CD14-positive monocyte (primary cell): ENCODE results near the gene PRR36. TPM values are rescaled to one million over a fixed set of nuclear protein-coding genes. Genes with fewer than 3 reads are reported as not detected.

Experiments used
- DNase-seq, 3 donors: peaks; one replicate each; pipeline ENCODE4 v3.0.0-alpha.2; 2011 to 2022
- H2AFZ ChIP-seq: 2 replicates; pipeline ENCODE4 v1.6.0; 2012; ENCODE audit warnings: mild to moderate bottlenecking, low read depth, low read length, inconsistent platforms; ENCODE audit not compliant: insufficient read depth, poor library complexity, severe bottlenecking
- H3K27ac ChIP-seq, 2 donors: 1 replicate in 1 of 2; 2 replicates in 1 of 2; pipeline ENCODE4 v1.5.1; 2012 to 2013; ENCODE audit warnings: low read length in 2 of 2, control low read depth in 1 of 2, inconsistent platforms in 1 of 2, low read depth in 1 of 2, mild to moderate bottlenecking in 1 of 2
- H3K27me3 ChIP-seq, 2 donors: one replicate each; pipeline versions ENCODE4 v1.6.0 to v1.6.1; 2011 to 2013; ENCODE audit warnings: low read length in 2 of 2; ENCODE audit not compliant: control insufficient read depth in 2 of 2, insufficient read depth in 2 of 2
- H3K36me3 ChIP-seq, 2 donors: replicated peaks in 1 of 2; 1 replicate in 1 of 2; 2 replicates in 1 of 2; pipeline versions ENCODE4 v1.5.1 to v1.6.1; 2012 to 2013; ENCODE audit warnings: low read length in 2 of 2, control low read depth in 1 of 2, inconsistent platforms in 1 of 2, mild to moderate bottlenecking in 1 of 2; ENCODE audit not compliant: insufficient read depth in 2 of 2, control insufficient read depth in 1 of 2
- H3K4me1 ChIP-seq, 2 donors: 1 replicate in 1 of 2; 2 replicates in 1 of 2; pipeline versions ENCODE4 v1.5.1 to v1.6.1; 2012 to 2013; ENCODE audit warnings: low read length in 2 of 2, control low read depth in 1 of 2, inconsistent platforms in 1 of 2, mild to moderate bottlenecking in 1 of 2, moderate library complexity in 1 of 2; ENCODE audit not compliant: insufficient read depth in 2 of 2, control insufficient read depth in 1 of 2
- H3K4me2 ChIP-seq: replicated peaks from 2 replicates; pipeline ENCODE3; 2012; ENCODE audit warnings: low read length, moderate library complexity, mild to moderate bottlenecking; ENCODE audit not compliant: poor library complexity, severe bottlenecking; ENCODE audit errors: extremely low read depth
- H3K4me3 ChIP-seq, 3 experiments: fragments of 200-600 bp in 1 of 3; sonication (generic) in 1 of 3; replicated peaks in 1 of 3; 1 replicate in 2 of 3; 2 replicates in 1 of 3; pipeline ENCODE4 v1.5.1; 2011 to 2013; ENCODE audit warnings: low read length in 3 of 3, mild to moderate bottlenecking in 3 of 3, control low read depth in 2 of 3, low read depth in 2 of 3, inconsistent platforms in 1 of 3, moderate library complexity in 1 of 3
- H3K79me2 ChIP-seq: 2 replicates; pipeline ENCODE4 v1.6.0; 2012; ENCODE audit warnings: mild to moderate bottlenecking, control low read depth, inconsistent platforms, low read length, moderate library complexity; ENCODE audit not compliant: insufficient read depth
- H3K9ac ChIP-seq: 2 replicates; pipeline ENCODE4 v1.6.0; 2017; ENCODE audit warnings: low read length, mild to moderate bottlenecking; ENCODE audit not compliant: insufficient read depth, poor library complexity, severe bottlenecking
- H3K9me3 ChIP-seq, 2 donors: replicated peaks in 1 of 2; 1 replicate in 1 of 2; 2 replicates in 1 of 2; pipeline versions ENCODE4 v1.5.1 to v1.6.1; 2012 to 2013; ENCODE audit warnings: low read length in 2 of 2, control low read depth in 1 of 2; ENCODE audit not compliant: control insufficient read depth in 1 of 2, insufficient read depth in 1 of 2
- H4K20me1 ChIP-seq: 2 replicates; pipeline ENCODE4 v1.6.0; 2012; ENCODE audit warnings: mild to moderate bottlenecking, low read length, control low read depth, moderate library complexity; ENCODE audit not compliant: insufficient read depth
- H3K27ac Mint-ChIP-seq, 7 donors: one replicate each; pipeline ENCODE4 v1.8.0; 2020; ENCODE audit warnings: mild to moderate bottlenecking in 7 of 7, mixed read lengths in 7 of 7, moderate library complexity in 6 of 7, inconsistent platforms in 2 of 7
- H3K27me3 Mint-ChIP-seq, 3 donors: one replicate each; pipeline ENCODE4 v1.8.0; 2021 to 2022; ENCODE audit warnings: low read depth in 3 of 3, mild to moderate bottlenecking in 3 of 3, mixed read lengths in 3 of 3, moderate library complexity in 3 of 3, inconsistent platforms in 1 of 3
- H3K36me3 Mint-ChIP-seq, 2 donors: one replicate each; pipeline ENCODE4 v1.8.0; 2020; ENCODE audit warnings: mixed read lengths in 2 of 2, inconsistent platforms in 1 of 2, mild to moderate bottlenecking in 1 of 2
- H3K4me1 Mint-ChIP-seq: one replicate; pipeline ENCODE4 v1.8.0; 2020; ENCODE audit warnings: mild to moderate bottlenecking, mixed read lengths
- H3K4me3 Mint-ChIP-seq, 2 donors: one replicate each; pipeline ENCODE4 v1.8.0; 2020; ENCODE audit warnings: mild to moderate bottlenecking in 2 of 2, mixed read lengths in 2 of 2, moderate library complexity in 1 of 2
- H3K9me3 Mint-ChIP-seq, 7 donors: one replicate each; pipeline ENCODE4 v1.8.0; 2020 to 2022; ENCODE audit warnings: mixed read lengths in 7 of 7, mild to moderate bottlenecking in 6 of 7, moderate library complexity in 6 of 7, inconsistent platforms in 2 of 7
- CTCF ChIP-seq: fragments of 200-600 bp; IDR thresholded peaks from one replicate; pipeline ENCODE4 v1.8.0; 2022; ENCODE audit warnings: antibody characterized with exemption, mild to moderate bottlenecking
- WGBS: methylation state at CpG from one replicate; pipeline ENCODE4 v1.1.5; 2013; ENCODE audit warnings: missing lambda C conversion rate; ENCODE audit not compliant: insufficient coverage; 5-methylcytosine and 5-hydroxymethylcytosine counted together
- intact Hi-C, 2 donors: fragments of 100-400 bp; cut with micrococcal nuclease; formaldehyde crosslinking; loops; one replicate each; pipeline versions ENCODE4 v1.15.0 to v1.15.1; 2023
- polyA plus RNA-seq, 3 donors: library from polyadenylated mRNA; depleted of rRNA in 1 of 3; unstranded in 2 of 3; stranded (reverse) in 1 of 3; fragments of 300-500 nt in 2 of 3; fragments of >200 nt in 1 of 3; fragmentation: Illumina TruSeq in 2 of 3; gene quantifications; 1 replicate in 2 of 3; 2 replicates in 1 of 3; pipeline ENCODE4 v1.2.3, GENCODE V29; 2012 to 2021

Gene PRR36
- polyA plus RNA-seq, 3 donors = not detected

DNA sequence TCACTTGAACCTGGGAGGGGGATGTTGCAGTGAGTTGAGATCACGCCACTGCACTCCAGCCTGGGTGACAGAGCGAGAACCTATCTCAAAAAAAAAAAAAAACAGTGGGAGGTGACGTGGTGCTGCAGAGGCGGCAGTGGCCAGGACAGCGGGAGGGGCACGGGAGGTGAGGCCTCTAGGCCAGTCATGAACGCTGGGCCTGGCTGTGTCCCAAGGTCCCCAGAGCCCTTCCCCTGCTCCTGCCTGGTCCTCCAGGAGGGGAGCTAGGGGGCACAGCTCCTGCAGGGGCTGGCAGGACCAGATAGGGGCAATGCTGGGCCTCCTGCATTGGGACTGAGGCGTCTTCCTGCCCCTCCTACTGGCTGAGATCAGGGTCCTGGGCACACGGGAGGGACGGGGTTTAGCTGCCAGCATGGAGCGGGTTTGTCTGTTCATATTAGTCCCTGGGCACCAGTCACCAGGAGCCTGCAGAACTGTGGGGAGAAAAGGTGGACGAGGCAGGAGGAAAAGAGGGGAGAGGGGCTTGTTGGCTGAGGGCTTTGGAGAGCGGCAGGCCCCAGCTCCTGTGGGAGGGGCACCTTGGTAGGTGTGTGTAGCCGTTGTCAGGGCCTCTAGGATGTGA, 34.0 kb upstream of the PRR36 start:
- no peak for DNase-seq
- H3K27ac ChIP-seq = no peak overlapping the region
- H3K4me3 Mint-ChIP-seq = no peak overlapping the region
- no peak overlapping the region for H3K27ac Mint-ChIP-seq
- peaks cover 37 to 63% of the 10 kb centered on the region in 2 donors for H3K36me3 Mint-ChIP-seq
- peaks cover 2 to 4% (median 3%) of the 10 kb centered on the region in 3 donors for H3K27me3 Mint-ChIP-seq
- H3K9me3 Mint-ChIP-seq = no peaks in the 10 kb centered on the region
- peaks cover 46 to 55% of the 10 kb centered on the region in 2 donors for H3K36me3 ChIP-seq
- H2AFZ ChIP-seq = no peak overlapping the region
- 91% methylated on average over 14 of the region's 14 CpGs for WGBS
- no peaks in the 10 kb centered on the region for H3K27me3 ChIP-seq
- no peak for TF ChIP-seq CTCF
- H4K20me1 ChIP-seq = peaks cover 83% of the 10 kb centered on the region
- no peak overlapping the region for H3K9ac ChIP-seq
- intact Hi-C loops = loop anchor here in 1 of 2 donors (10.0 kb wide), 1 partner anchor 273 kb away; the partner anchor contains the start of genes PCP2 and STXBP2
- H3K79me2 ChIP-seq = peaks cover 39% of the 10 kb centered on the region
- H3K4me1 ChIP-seq = peaks cover 11 to 17% of the 10 kb centered on the region in 2 donors
- H3K4me2 ChIP-seq = no peak overlapping the region
- H3K4me3 ChIP-seq = no peak overlapping the region
- no peaks in the 10 kb centered on the region for H3K9me3 ChIP-seq
- peaks cover 13% of the 10 kb centered on the region for H3K4me1 Mint-ChIP-seq

DNA sequence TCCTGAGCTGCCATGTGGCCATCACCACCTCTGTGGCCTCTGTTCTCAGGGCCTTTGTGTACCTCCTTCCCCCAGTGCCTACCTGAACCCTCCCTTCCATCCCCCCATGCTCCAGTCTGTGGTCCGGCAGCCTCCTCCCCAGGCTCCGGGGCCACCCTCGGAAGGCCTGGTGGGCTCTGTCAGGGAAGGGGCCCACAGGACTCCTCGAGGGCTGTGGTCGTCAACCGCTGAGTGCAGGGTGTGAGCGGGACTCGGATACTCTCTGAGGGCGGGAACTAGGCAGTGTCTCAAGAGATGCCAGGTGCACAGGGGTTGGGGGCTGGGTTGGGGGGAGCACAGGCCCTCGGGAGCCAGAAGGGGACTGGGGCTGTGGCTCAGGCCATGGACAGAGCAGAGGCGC, 33.4 kb upstream of the PRR36 start:
- peaks cover 0 to 2% (median 0%) of the 10 kb centered on the region in 7 donors for H3K9me3 Mint-ChIP-seq
- no peak overlapping the region for H3K4me2 ChIP-seq
- no peak overlapping the region for H3K27ac ChIP-seq
- no peak overlapping the region for H3K4me3 ChIP-seq
- no peak overlapping the region for H3K9ac ChIP-seq
- 97% methylated on average over 8 of the region's 11 CpGs for WGBS
- H3K9me3 ChIP-seq = no peaks in the 10 kb centered on the region
- H3K4me1 Mint-ChIP-seq = peaks cover 19% of the 10 kb centered on the region
- H3K79me2 ChIP-seq = peaks cover 39% of the 10 kb centered on the region
- H3K36me3 ChIP-seq = peaks cover 40 to 49% of the 10 kb centered on the region in 2 donors
- no peak for TF ChIP-seq CTCF
- peaks cover 18 to 23% of the 10 kb centered on the region in 2 donors for H3K4me1 ChIP-seq
- H3K4me3 Mint-ChIP-seq = no peak overlapping the region
- H4K20me1 ChIP-seq = peaks cover 77% of the 10 kb centered on the region
- H2AFZ ChIP-seq = no peak overlapping the region
- DNase-seq = no peak
- H3K27ac Mint-ChIP-seq = no peak overlapping the region
- H3K27me3 ChIP-seq = no peaks in the 10 kb centered on the region
- intact Hi-C loops = loop anchor here in 1 of 2 donors (10.0 kb wide), 1 partner anchor 273 kb away; the partner anchor contains the start of genes PCP2 and STXBP2
- H3K27me3 Mint-ChIP-seq = peaks cover 2 to 3% (median 2%) of the 10 kb centered on the region in 3 donors
- peaks cover 31 to 57% of the 10 kb centered on the region in 2 donors for H3K36me3 Mint-ChIP-seq
